OCI-LY7 (cell line): ENCODE measurements around the gene MYO9B. TPM values are rescaled to one million over a fixed set of nuclear protein-coding genes. Genes with fewer than 3 reads are reported as not detected.
"Not testable (repeated sequence)": the region's sequence is repeated elsewhere in the genome, so short reads cannot be mapped to it uniquely, and the experiment has no call there.

Experiments used
- BruUV-seq: library from RNA; stranded (reverse); fragments of 400-500 nt; replicated peaks from 2 replicates; lab custom pipeline; 2021; lab: Mats Ljungman, UMichigan
- CTCF ChIA-PET: fragments of 300-600 bp; sonication (Branson Sonifier 250); formaldehyde crosslinking; loops from one replicate; lab custom pipeline; 2022; ENCODE audit warnings: antibody characterized with exemption; ENCODE audit not compliant: unreplicated experiment; lab: Charles Lee
- POLR2A ChIA-PET: fragments of 300-600 bp; sonication (Branson Sonifier 250); formaldehyde crosslinking; loops from one replicate; lab custom pipeline; 2022; ENCODE audit warnings: antibody characterized with exemption; lab: Charles Lee
- DNase-seq: peaks from one replicate; pipeline ENCODE4 v3.0.0-alpha.2; 2015; ENCODE audit warnings: low spot score
- H2AFZ ChIP-seq: fragments of 200-600 bp; sonication (generic), shearing (Covaris generic); 2 replicates; pipeline ENCODE4 v1.6.1; 2014; ENCODE audit warnings: mild to moderate bottlenecking, antibody characterized with exemption, low read length, moderate library complexity
- H3K27ac ChIP-seq: fragments of 200-600 bp; sonication (generic); 2 replicates; pipeline ENCODE4 v1.5.1; 2014; ENCODE audit warnings: mixed run types, low read depth, mild to moderate bottlenecking, moderate library complexity, low read length, inconsistent platforms; ENCODE audit not compliant: poor library complexity, severe bottlenecking
- H3K36me3 ChIP-seq: fragments of 200-600 bp; sonication (generic); 2 replicates; pipeline ENCODE4 v1.6.1; 2014; ENCODE audit warnings: mild to moderate bottlenecking, antibody characterized with exemption, low read length, moderate library complexity, mixed read lengths; ENCODE audit not compliant: insufficient read depth
- H3K4me1 ChIP-seq: fragments of 200-600 bp; sonication (generic); 2 replicates; pipeline ENCODE4 v1.5.1; 2014; ENCODE audit warnings: mild to moderate bottlenecking, low read length; ENCODE audit not compliant: insufficient read depth, poor library complexity, severe bottlenecking
- H3K4me2 ChIP-seq: fragments of 200-600 bp; sonication (generic); 2 replicates; pipeline ENCODE4 v1.6.1; 2014; ENCODE audit warnings: mild to moderate bottlenecking, low read length
- H3K4me3 ChIP-seq: fragments of 200-600 bp; sonication (generic); 2 replicates; pipeline ENCODE4 v1.5.1; 2014; ENCODE audit warnings: mild to moderate bottlenecking, low read depth, low read length; ENCODE audit not compliant: poor library complexity, severe bottlenecking
- H3K79me2 ChIP-seq: fragments of 200-600 bp; sonication (generic); 2 replicates; pipeline ENCODE4 v1.6.1; 2016; ENCODE audit warnings: low read depth, mild to moderate bottlenecking, low read length, moderate library complexity, mixed read lengths; ENCODE audit not compliant: insufficient read depth
- H3K9me2 ChIP-seq: fragments of 200-600 bp; sonication (generic); 2 replicates; pipeline ENCODE4 v1.6.1; 2016; ENCODE audit warnings: mild to moderate bottlenecking, low read length, mixed read lengths; ENCODE audit not compliant: insufficient read depth
- H3K9me3 ChIP-seq: fragments of 200-600 bp; sonication (generic); 2 replicates; pipeline ENCODE4 v1.6.1; 2014; ENCODE audit warnings: mild to moderate bottlenecking, mixed run types, low read length, mixed read lengths
- H4K20me1 ChIP-seq: fragments of 200-600 bp; sonication (generic); 2 replicates; pipeline ENCODE4 v1.6.1; 2014; ENCODE audit warnings: mild to moderate bottlenecking, antibody characterized with exemption, low read length, moderate library complexity, mixed read lengths; ENCODE audit not compliant: insufficient read depth
- EZH2phosphoT487 ChIP-seq: fragments of 200-600 bp; sonication (generic); IDR thresholded peaks from 2 replicates; pipeline ENCODE4 v1.6.1; 2018; ENCODE audit warnings: low read depth, borderline replicate concordance, mild to moderate bottlenecking, mixed run types, antibody characterized with exemption, low read length, moderate library complexity, mixed read lengths
- intact Hi-C: fragments of 100-400 bp; cut with micrococcal nuclease; formaldehyde crosslinking; loops from one replicate; pipeline ENCODE4 v1.10.0; 2022; ENCODE audit not compliant: unreplicated experiment
- total RNA-seq, 2 experiments: library from RNA; depleted of rRNA in 1 of 2; stranded (reverse); fragments of >200 nt in 1 of 2; shearing (Covaris generic) in 1 of 2; gene quantifications; 2 replicates each; pipeline ENCODE4 v1.2.3, GENCODE V29; 2014 to 2022
- TF ChIP-seq, protein P1 (sequence below): fragments of 200-600 bp; sonication (generic); conservative IDR thresholded peaks from 2 replicates; pipeline ENCODE4 v1.5.1; 2014; ENCODE audit warnings: mild to moderate bottlenecking, antibody characterized with exemption, low read length, moderate library complexity, mixed read lengths

Gene MYO9B
- total RNA-seq, 2 experiments from 2014 or later = 74.7 to 150 TPM

DNA sequence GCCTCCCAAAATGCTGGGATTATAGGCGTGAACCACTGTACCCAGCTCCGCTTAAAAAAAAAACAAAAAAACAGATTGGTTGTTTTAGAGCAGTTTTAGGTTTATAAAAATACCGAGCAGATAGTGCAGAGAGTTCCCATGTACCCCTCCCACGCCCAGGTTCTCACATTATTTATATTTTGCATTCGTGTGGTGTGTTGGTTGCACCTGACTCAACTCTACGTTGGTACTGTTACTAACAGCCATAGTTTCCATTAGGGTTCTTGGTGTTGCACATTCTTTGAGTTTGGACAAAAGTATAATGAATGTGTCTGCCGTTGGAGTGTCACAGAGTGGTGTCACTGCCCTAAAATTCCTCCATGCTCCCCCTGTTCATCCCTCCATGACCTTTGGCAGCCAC, 29.1 kb downstream of the MYO9B start:
- peaks cover 44% of the 10 kb centered on the region for H3K4me1 ChIP-seq
- peak overlapping the region; percentile 57 for H3K4me3 ChIP-seq
- H3K27ac ChIP-seq = peak overlapping the region; percentile 75
- no peak overlapping the region for H2AFZ ChIP-seq
- H3K9me2 ChIP-seq = no peaks in the 10 kb centered on the region
- intact Hi-C loops = no loop called here
- BruUV-seq = no TSS peak
- TF ChIP-seq, protein P1, sequence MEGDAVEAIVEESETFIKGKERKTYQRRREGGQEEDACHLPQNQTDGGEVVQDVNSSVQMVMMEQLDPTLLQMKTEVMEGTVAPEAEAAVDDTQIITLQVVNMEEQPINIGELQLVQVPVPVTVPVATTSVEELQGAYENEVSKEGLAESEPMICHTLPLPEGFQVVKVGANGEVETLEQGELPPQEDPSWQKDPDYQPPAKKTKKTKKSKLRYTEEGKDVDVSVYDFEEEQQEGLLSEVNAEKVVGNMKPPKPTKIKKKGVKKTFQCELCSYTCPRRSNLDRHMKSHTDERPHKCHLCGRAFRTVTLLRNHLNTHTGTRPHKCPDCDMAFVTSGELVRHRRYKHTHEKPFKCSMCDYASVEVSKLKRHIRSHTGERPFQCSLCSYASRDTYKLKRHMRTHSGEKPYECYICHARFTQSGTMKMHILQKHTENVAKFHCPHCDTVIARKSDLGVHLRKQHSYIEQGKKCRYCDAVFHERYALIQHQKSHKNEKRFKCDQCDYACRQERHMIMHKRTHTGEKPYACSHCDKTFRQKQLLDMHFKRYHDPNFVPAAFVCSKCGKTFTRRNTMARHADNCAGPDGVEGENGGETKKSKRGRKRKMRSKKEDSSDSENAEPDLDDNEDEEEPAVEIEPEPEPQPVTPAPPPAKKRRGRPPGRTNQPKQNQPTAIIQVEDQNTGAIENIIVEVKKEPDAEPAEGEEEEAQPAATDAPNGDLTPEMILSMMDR = peak; percentile 10; the same call in 1 of the 2 replicates
- TF ChIP-seq EZH2phosphoT487 = no peak
- POLR2A ChIA-PET = interaction anchor here (0.6 to 1.1 kb wide), 2 partner anchors 17 to 20 kb away, joined by 3 read pairs; no protein-coding TSS in a partner anchor
- H3K9me3 ChIP-seq = peaks cover 14% of the 10 kb centered on the region; the same call in 1 of the 2 replicates
- no peak for DNase-seq
- no peaks in the 10 kb centered on the region for H4K20me1 ChIP-seq
- CTCF ChIA-PET = no interaction called here
- H3K4me2 ChIP-seq = peak overlapping the region; percentile 94
- peaks cover 65% of the 10 kb centered on the region; the same call in 1 of the 2 replicates for H3K79me2 ChIP-seq
- peaks cover 69% of the 10 kb centered on the region for H3K36me3 ChIP-seq

GRCh38 chr19:17105556-17105955, 30.0 kb downstream of the MYO9B start:
- CTCF ChIA-PET = interaction anchor here (0.6 kb wide), 1 partner anchor 11 kb away, joined by 3 read pairs; no protein-coding TSS in a partner anchor
- peak overlapping the region; percentile 75 for H3K27ac ChIP-seq

GRCh38 chr19:17106964-17107363, 31.4 kb downstream of the MYO9B start:
- CTCF ChIA-PET = not testable (repeated sequence)

More at GRCh38 chr19:17105556-17105955, 30.0 kb downstream of the MYO9B start:
- peak; percentile 66 for DNase-seq
- no peak overlapping the region for H2AFZ ChIP-seq
- intact Hi-C loops = no loop called here
- BruUV-seq = no TSS peak
- TF ChIP-seq EZH2phosphoT487 = no peak
- TF ChIP-seq, protein P1 = no peak
- H3K4me3 ChIP-seq = peak overlapping the region; percentile 57
- peaks cover 76% of the 10 kb centered on the region for H3K36me3 ChIP-seq
- peaks cover 53% of the 10 kb centered on the region for H3K4me1 ChIP-seq
- peaks cover 14% of the 10 kb centered on the region; the same call in 1 of the 2 replicates for H3K9me3 ChIP-seq
- H3K79me2 ChIP-seq = peaks cover 71% of the 10 kb centered on the region; the same call in 1 of the 2 replicates
- POLR2A ChIA-PET = interaction anchor here (0.6 to 1.5 kb wide), 4 partner anchors 16 to 429 kb away, joined by 3 to 5 read pairs (median 3); partner anchors contain the start of gene BABAM1
- H4K20me1 ChIP-seq = no peaks in the 10 kb centered on the region
- H3K9me2 ChIP-seq = no peaks in the 10 kb centered on the region
- peak overlapping the region; percentile 94 for H3K4me2 ChIP-seq

More at GRCh38 chr19:17106964-17107363, 31.4 kb downstream of the MYO9B start:
- BruUV-seq, H4K20me1 ChIP-seq, POLR2A ChIA-PET, H3K9me2 ChIP-seq, H3K4me2 ChIP-seq, DNase-seq, H3K27ac ChIP-seq, intact Hi-C loops, H2AFZ ChIP-seq, H3K4me3 ChIP-seq: not testable (repeated sequence)
- peaks cover 10% of the 10 kb centered on the region; the same call in 1 of the 2 replicates for H3K9me3 ChIP-seq
- H3K4me1 ChIP-seq = peaks cover 54% of the 10 kb centered on the region
- H3K36me3 ChIP-seq = peaks cover 77% of the 10 kb centered on the region
- peaks cover 72% of the 10 kb centered on the region; the same call in 1 of the 2 replicates for H3K79me2 ChIP-seq
